Osteoblast (primary cell): ENCODE data around the gene GIPC2. TPM values are rescaled to one million over a fixed set of nuclear protein-coding genes. Genes with fewer than 3 reads are reported as not detected.

Source experiments
- DNase-seq: peaks from one replicate; pipeline ENCODE4 v3.0.0; 2011; ENCODE audit warnings: low spot score, mixed read lengths; ENCODE audit not compliant: insufficient read length; ENCODE audit errors: missing footprints
- H2AFZ ChIP-seq: 2 replicates; pipeline ENCODE4 v1.6.0; 2011; ENCODE audit warnings: mild to moderate bottlenecking, low read length
- H3K27ac ChIP-seq: 2 replicates; pipeline ENCODE4 v1.5.1; 2011; ENCODE audit warnings: mild to moderate bottlenecking, low read depth, low read length, moderate library complexity
- H3K27me3 ChIP-seq: 2 replicates; pipeline ENCODE4 v1.6.0; 2012; ENCODE audit warnings: mild to moderate bottlenecking, control low read depth, inconsistent platforms, low read length, moderate library complexity; ENCODE audit not compliant: insufficient read depth
- H3K36me3 ChIP-seq: 2 replicates; pipeline ENCODE4 v1.5.1; 2011; ENCODE audit warnings: mild to moderate bottlenecking, low read length, control low read depth, moderate library complexity; ENCODE audit not compliant: insufficient read depth
- H3K4me1 ChIP-seq: 2 replicates; pipeline ENCODE4 v1.5.1; 2011; ENCODE audit warnings: mild to moderate bottlenecking, low read length, control low read depth, moderate library complexity; ENCODE audit not compliant: insufficient read depth
- H3K4me2 ChIP-seq: 2 replicates; pipeline ENCODE4 v1.6.0; 2011; ENCODE audit warnings: mild to moderate bottlenecking, low read length; ENCODE audit not compliant: insufficient read depth
- H3K4me3 ChIP-seq: fragments of 200-600 bp; sonication (generic); 3 replicates; pipeline ENCODE4 v1.5.1; 2012; ENCODE audit warnings: mild to moderate bottlenecking, low read length, inconsistent platforms; ENCODE audit not compliant: insufficient read depth
- H3K79me2 ChIP-seq: 2 replicates; pipeline ENCODE4 v1.6.0; 2012; ENCODE audit warnings: mild to moderate bottlenecking, low read length, control low read depth, inconsistent platforms; ENCODE audit not compliant: insufficient read depth
- H3K9me3 ChIP-seq: 2 replicates; pipeline ENCODE4 v1.5.1; 2011; ENCODE audit warnings: low read depth, low read length, control low read depth
- H4K20me1 ChIP-seq: 2 replicates; pipeline ENCODE4 v1.6.0; 2012; ENCODE audit warnings: mild to moderate bottlenecking, low read length, control low read depth; ENCODE audit not compliant: insufficient read depth
- total RNA-seq: library from RNA; depleted of rRNA; stranded (reverse); fragments of >200 nt; gene quantifications from 2 replicates; pipeline ENCODE4 v1.2.3, GENCODE V29; 2012
- TF ChIP-seq, protein P1 (sequence below): IDR thresholded peaks from 2 replicates; pipeline ENCODE4 v1.5.1; 2011; ENCODE audit warnings: mild to moderate bottlenecking, low read depth, low read length, moderate library complexity; ENCODE audit errors: extremely low read depth

The GIPC2 gene
- total RNA-seq, 1 donor = 0.36 TPM

DNA sequence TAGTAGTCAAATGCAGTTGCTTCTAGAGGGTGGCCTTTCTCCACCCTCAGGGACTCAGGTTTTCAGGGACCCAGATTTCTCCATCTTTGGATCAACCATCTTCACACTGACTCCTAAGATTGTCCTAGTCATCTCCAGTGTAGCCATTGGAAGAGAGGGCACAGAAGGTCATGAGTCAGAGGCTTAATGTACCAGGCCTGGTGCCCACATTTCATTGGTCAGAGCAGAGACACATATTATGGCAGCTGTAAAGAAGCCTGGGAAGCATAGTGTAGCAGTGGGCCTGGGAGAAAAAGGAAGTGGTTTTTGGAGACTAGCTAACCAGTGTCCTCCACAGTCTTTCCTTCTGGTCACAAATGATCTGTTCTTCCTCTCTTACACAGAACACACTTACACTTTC is 122.5 kb downstream of the GIPC2 start:
- Histone ChIP-seq H3K9me3 (no peaks in the 10 kb centered on the region), H3K4me1 (peaks cover 20% of the 10 kb centered on the region), H3K27ac (no peak overlapping the region), H2AFZ (peak overlapping the region; percentile 8), H3K36me3 (no peaks in the 10 kb centered on the region), H3K27me3 (no peaks in the 10 kb centered on the region), H3K4me2 (no peak overlapping the region), H4K20me1 (no peaks in the 10 kb centered on the region), H3K79me2 (no peaks in the 10 kb centered on the region), H3K4me3 (no peak overlapping the region)
- TF ChIP-seq, protein P1, sequence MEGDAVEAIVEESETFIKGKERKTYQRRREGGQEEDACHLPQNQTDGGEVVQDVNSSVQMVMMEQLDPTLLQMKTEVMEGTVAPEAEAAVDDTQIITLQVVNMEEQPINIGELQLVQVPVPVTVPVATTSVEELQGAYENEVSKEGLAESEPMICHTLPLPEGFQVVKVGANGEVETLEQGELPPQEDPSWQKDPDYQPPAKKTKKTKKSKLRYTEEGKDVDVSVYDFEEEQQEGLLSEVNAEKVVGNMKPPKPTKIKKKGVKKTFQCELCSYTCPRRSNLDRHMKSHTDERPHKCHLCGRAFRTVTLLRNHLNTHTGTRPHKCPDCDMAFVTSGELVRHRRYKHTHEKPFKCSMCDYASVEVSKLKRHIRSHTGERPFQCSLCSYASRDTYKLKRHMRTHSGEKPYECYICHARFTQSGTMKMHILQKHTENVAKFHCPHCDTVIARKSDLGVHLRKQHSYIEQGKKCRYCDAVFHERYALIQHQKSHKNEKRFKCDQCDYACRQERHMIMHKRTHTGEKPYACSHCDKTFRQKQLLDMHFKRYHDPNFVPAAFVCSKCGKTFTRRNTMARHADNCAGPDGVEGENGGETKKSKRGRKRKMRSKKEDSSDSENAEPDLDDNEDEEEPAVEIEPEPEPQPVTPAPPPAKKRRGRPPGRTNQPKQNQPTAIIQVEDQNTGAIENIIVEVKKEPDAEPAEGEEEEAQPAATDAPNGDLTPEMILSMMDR = no peak
- peak; percentile 30 for DNase-seq

DNA sequence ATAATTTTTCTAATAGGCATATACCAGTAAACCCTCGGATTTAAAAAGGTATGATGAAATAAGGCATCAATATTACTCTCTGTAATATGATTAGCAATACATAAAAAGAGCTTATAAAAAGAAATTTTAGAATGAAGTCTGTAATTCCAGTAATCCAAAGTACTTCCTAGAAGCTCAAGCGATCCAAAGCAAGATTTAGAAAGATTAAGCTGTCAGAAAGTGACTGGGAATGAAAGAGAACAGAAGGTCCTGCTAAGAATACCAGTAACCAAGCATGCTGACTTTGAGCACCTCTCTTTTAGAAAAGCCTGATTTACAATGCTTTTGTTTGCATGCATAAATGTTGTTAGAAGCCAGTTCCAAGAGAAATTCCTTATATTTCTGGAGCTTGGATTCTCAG is 125.1 kb downstream of the GIPC2 start:
- peak overlapping the region; percentile 6 for H2AFZ ChIP-seq

DNA sequence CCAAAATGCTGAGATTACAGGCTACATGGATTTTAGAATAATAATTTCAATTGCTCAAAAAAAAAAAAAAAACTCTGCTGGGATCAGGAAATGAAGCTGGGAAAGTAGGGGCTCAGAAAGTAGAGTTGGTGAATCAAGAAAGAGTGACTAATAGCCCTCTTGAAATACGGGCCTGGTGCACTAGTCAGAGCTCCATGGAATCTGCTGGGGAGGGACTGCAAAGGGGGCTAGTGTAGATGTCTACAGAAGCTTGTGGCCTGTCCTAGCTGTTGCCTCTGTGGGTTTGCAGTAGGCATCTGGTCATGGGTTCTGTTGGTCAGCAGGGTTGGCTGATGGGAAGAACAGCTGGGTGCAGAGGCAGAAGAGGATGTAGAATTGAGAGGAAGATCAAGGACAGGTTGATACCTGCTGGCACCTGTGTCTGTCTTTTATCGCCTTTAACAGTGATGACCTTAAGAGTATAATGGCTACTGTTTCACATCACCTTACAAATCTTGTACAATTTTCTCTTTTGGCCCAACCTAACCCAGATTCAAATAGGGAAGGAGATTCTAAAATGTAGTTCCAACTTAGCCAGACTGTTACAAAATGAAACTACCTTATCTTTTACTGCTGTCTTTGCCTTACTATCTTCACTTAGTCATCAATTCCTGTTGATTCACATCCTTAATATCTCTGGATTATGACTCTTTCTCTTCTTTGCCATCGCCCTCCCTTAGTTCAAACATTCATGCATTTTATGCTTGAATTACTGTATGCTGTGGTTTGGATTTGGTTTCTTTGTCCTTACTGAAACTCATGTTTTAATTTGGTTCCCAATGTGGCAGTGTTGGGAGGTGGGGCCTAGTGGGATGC is 126.2 kb downstream of the GIPC2 start:
- H3K27me3 ChIP-seq = no peaks in the 10 kb centered on the region
- H3K27ac ChIP-seq = peak overlapping the region; percentile 59
- no peaks in the 10 kb centered on the region for H3K36me3 ChIP-seq
- no peaks in the 10 kb centered on the region for H4K20me1 ChIP-seq
- peak; percentile 58 for DNase-seq
- H3K79me2 ChIP-seq = no peaks in the 10 kb centered on the region
- H3K4me2 ChIP-seq = peak overlapping the region; percentile 60
- H3K9me3 ChIP-seq = no peaks in the 10 kb centered on the region
- TF ChIP-seq, protein P1 = no peak
- peaks cover 29% of the 10 kb centered on the region for H3K4me1 ChIP-seq
- H3K4me3 ChIP-seq = peak overlapping the region; percentile 29
- H2AFZ ChIP-seq = peak overlapping the region; percentile 11

More for the DNA sequence above, 125.1 kb downstream of the GIPC2 start:
- no peak for DNase-seq
- TF ChIP-seq, protein P1 = no peak
- H3K36me3 ChIP-seq = no peaks in the 10 kb centered on the region
- H3K4me3 ChIP-seq = no peak overlapping the region
- H4K20me1 ChIP-seq = no peaks in the 10 kb centered on the region
- H3K27me3 ChIP-seq = no peaks in the 10 kb centered on the region
- peaks cover 20% of the 10 kb centered on the region for H3K4me1 ChIP-seq
- H3K4me2 ChIP-seq = no peak overlapping the region
- peak overlapping the region; percentile 59 for H3K27ac ChIP-seq
- no peaks in the 10 kb centered on the region for H3K9me3 ChIP-seq
- no peaks in the 10 kb centered on the region for H3K79me2 ChIP-seq

DNA sequence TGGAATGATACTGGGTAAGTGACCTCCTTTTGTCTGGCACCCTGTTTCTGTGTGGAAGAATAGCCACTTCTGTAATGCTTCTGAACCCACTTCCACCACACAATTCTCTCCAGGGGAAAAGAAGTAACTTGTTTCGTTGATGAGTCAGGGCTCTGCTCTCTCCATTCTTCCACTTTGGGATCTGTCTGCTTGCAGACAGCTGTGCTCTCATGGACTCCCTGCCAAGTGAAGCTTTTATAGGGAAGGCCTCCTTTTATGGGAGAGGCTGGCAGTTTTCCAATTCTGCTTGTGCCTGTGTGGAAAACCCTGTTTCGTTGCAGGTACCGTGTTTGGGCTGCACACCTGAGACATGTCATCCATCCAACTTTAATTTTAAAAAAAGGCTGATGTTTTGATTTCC is 130.7 kb downstream of the GIPC2 start:
- no peak overlapping the region for H2AFZ ChIP-seq
- H3K4me2 ChIP-seq = peak overlapping the region; percentile 39
- H3K4me3 ChIP-seq = no peak overlapping the region
- no peak overlapping the region for H3K27ac ChIP-seq
- DNase-seq = peak; percentile 72
- peaks cover 22% of the 10 kb centered on the region for H3K4me1 ChIP-seq
- no peaks in the 10 kb centered on the region for H3K27me3 ChIP-seq
- H4K20me1 ChIP-seq = no peaks in the 10 kb centered on the region
- H3K9me3 ChIP-seq = no peaks in the 10 kb centered on the region
- no peaks in the 10 kb centered on the region for H3K36me3 ChIP-seq
- H3K79me2 ChIP-seq = no peaks in the 10 kb centered on the region
- TF ChIP-seq, protein P1 = no peak
